ENCODE measurements around the gene AUP1. TPM values are rescaled to one million over a fixed set of nuclear protein-coding genes. Genes with fewer than 3 reads are reported as not detected.

The AUP1 gene
- total and polyA plus RNA-seq, 2 donors (not counting 3 experiments of a cell fraction or from before 2014, with no cell fraction given), result 103 to 187 TPM

- no peaks in the 10 kb centered on the region for H3K9me1 ChIP-seq (replicated peaks; ENCODE audit: control insufficient read depth, extremely low read depth, insufficient read depth, low read length)
- BruUV-seq (replicated peaks), result no TSS peak
These were observed 23.9 kb downstream of the AUP1 start for GRCh38 chr2:74505448-74506246.

More at GRCh38 chr2:74505448-74506246, 23.9 kb downstream of the AUP1 start:
- CTCF ChIA-PET, result interaction anchor here (1.9 kb wide), 1 partner anchor 26 kb away, joined by 6 read pairs; no protein-coding TSS in a partner anchor
- H2AFZ ChIP-seq (ENCODE audit: low read depth, low read length), result no peak overlapping the region
- peaks cover 15 to 26% of the 10 kb centered on the region in 2 experiments for H3K27me3 ChIP-seq (ENCODE audit: control insufficient read depth in 2 of 2, insufficient read depth in 2 of 2, low read length in 2 of 2)
- no peak for TF ChIP-seq POLR2A (IDR thresholded peaks at IDR 0.05; ENCODE audit: low read depth, low read length)
- TF ChIP-seq MYC (IDR thresholded peaks at IDR 0.05; ENCODE audit: low read depth, low read length), result no peak
- TF ChIP-seq EZH2 (IDR thresholded peaks at IDR 0.05; ENCODE audit: borderline replicate concordance, low read depth, low read length, severe bottlenecking), result no peak
- TF ChIP-seq CTCF (IDR thresholded peaks at IDR 0.05; ENCODE audit: extremely low read depth in 1 of 2, insufficient read depth in 1 of 2, low read depth in 1 of 2, low read length in 2 of 2), result no peak
- TF ChIP-seq MAX (IDR thresholded peaks at IDR 0.05; ENCODE audit: insufficient read depth, insufficient read length), result no peak
- TF ChIP-seq GATA2 (IDR thresholded peaks at IDR 0.05; ENCODE audit: insufficient read depth, insufficient read length, low read depth, low read length), result no peak
- no peak for TF ChIP-seq JUN (IDR thresholded peaks at IDR 0.05; ENCODE audit: borderline replicate concordance, insufficient read depth, insufficient read length, low read depth)
- TF ChIP-seq POLR2AphosphoS5 (IDR thresholded peaks at IDR 0.05; ENCODE audit: insufficient read depth, low read depth, low read length), result no peak
- no peak for TF ChIP-seq FOS (IDR thresholded peaks at IDR 0.05; ENCODE audit: borderline replicate concordance, insufficient read depth, low read length)
- no peak overlapping the region for H3K4me2 ChIP-seq (ENCODE audit: insufficient read depth, low read length)
- no peak overlapping the region for H3K4me3 ChIP-seq (replicated peaks in 1 of 3; ENCODE audit: insufficient read depth in 1 of 3, low read depth in 1 of 3, low read length in 3 of 3)
- intact Hi-C loops (cut with micrococcal nuclease), result loop anchor here (2.0 kb wide), 1 partner anchor 49 kb away; the partner anchor contains the start of gene DOK1
- DNase-seq (ENCODE audit: low read depth, low spot score) (no peak), FAIRE-seq (no peak)
- H3K4me1 ChIP-seq (ENCODE audit: control insufficient read depth, extremely low read depth, insufficient read depth, low read length), result peaks cover 29% of the 10 kb centered on the region
- H3K27ac ChIP-seq (ENCODE audit: insufficient read depth, low read depth, low read length), result no peak overlapping the region
- no peaks in the 10 kb centered on the region for H3K9me3 ChIP-seq (replicated peaks; ENCODE audit: control insufficient read depth, insufficient read depth, low read length)
- no peaks in the 10 kb centered on the region for H4K20me1 ChIP-seq (replicated peaks; ENCODE audit: control insufficient read depth, extremely low read depth, insufficient read depth, low read length)
- POLR2A ChIA-PET, result interaction anchor here (0.6 kb wide), 1 partner anchor 48 kb away, joined by 4 read pairs; no protein-coding TSS in a partner anchor
- H3K9ac ChIP-seq (replicated peaks; ENCODE audit: extremely low read depth, insufficient read depth, low read length), result no peak overlapping the region
- H3K79me2 ChIP-seq (ENCODE audit: control insufficient read depth, insufficient read depth, low read length), result peaks cover 4% of the 10 kb centered on the region
- H3K36me3 ChIP-seq (ENCODE audit: control insufficient read depth in 2 of 2, extremely low read depth in 1 of 2, insufficient read depth in 2 of 2, low read length in 2 of 2), result peaks cover 0 to 4% of the 10 kb centered on the region in 2 experiments
- dilution Hi-C loops (cut with MboI; ENCODE audit: extremely low pct_ligation_motif_present, low sequenced_read_pairs), result no loop called here

All from endothelial cell of umbilical vein (primary cell).